Type B pancreatic cell (in vitro differentiated cells): ENCODE measurements around the gene MAVS. TPM values are rescaled to one million over a fixed set of nuclear protein-coding genes. Genes with fewer than 3 reads are reported as not detected.

Experiments
- DNase-seq: peaks from one replicate; pipeline ENCODE4 v3.0.0; 2021; ENCODE audit warnings: mixed read lengths; ENCODE audit not compliant: unreplicated experiment; ENCODE audit errors: extremely low spot score
- H3K27ac Mint-ChIP-seq: 2 replicates; pipeline ENCODE4 v1.8.0; 2021; ENCODE audit warnings: mild to moderate bottlenecking, mixed read lengths
- H3K27me3 Mint-ChIP-seq: 2 replicates; pipeline ENCODE4 v1.8.0; 2021; ENCODE audit warnings: mixed read lengths
- H3K36me3 Mint-ChIP-seq: 2 replicates; pipeline ENCODE4 v1.8.0; 2021; ENCODE audit warnings: mixed read lengths
- H3K4me1 Mint-ChIP-seq: one replicate; pipeline ENCODE4 v1.8.0; 2021; ENCODE audit warnings: mixed read lengths; ENCODE audit not compliant: unreplicated experiment
- H3K4me3 Mint-ChIP-seq: 2 replicates; pipeline ENCODE4 v1.8.0; 2021; ENCODE audit warnings: mild to moderate bottlenecking, mixed read lengths
- H3K9me3 Mint-ChIP-seq: 2 replicates; pipeline ENCODE4 v1.8.0; 2021; ENCODE audit warnings: mixed read lengths
- microRNA-seq: library from miRNA; unstranded; fragments of <30 nt; microRNA quantifications from one replicate; pipeline ENCODE4, GENCODE V29; 2020
- total RNA-seq: library from RNA; stranded (reverse); gene quantifications from 2 replicates; pipeline ENCODE4 v1.2.1, GENCODE V29; 2021; ENCODE audit warnings: low replicate concordance
- TF ChIP-seq, protein P1 (sequence below): fragments of 200-600 bp; sonication (generic); conservative IDR thresholded peaks from 2 replicates; pipeline ENCODE4 v1.5.0; 2021; ENCODE audit warnings: antibody characterized with exemption, mild to moderate bottlenecking

The MAVS gene
- total RNA-seq, 1 donor from 2014 or later, result 44.5 TPM

DNA sequence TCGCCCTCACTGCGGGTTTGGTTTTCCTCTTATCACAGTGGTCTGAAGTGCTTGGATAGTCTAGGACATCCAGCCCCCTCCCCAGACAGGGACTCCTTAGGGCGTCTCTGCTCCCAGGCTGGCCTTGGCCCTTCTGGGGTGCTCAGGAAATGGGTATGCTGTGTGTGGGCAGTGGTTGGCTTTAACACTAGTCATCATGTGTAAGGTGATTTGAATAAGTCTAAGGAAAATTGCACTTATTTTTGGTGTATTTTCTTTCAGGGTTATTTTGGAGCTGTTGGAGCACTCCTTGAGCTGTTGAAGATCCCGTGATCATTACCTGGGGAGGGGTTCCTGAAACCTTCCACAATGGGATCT is 76.3 kb downstream of the MAVS start:
- Mint-ChIP-seq H3K4me1 (peaks cover 13% of the 10 kb centered on the region), H3K36me3 (peaks cover 17% of the 10 kb centered on the region), H3K27ac (peak overlapping the region; percentile 84), H3K9me3 (no peaks in the 10 kb centered on the region), H3K27me3 (no peaks in the 10 kb centered on the region), H3K4me3 (no peak overlapping the region)
- no peak for DNase-seq
- TF ChIP-seq, protein P1, sequence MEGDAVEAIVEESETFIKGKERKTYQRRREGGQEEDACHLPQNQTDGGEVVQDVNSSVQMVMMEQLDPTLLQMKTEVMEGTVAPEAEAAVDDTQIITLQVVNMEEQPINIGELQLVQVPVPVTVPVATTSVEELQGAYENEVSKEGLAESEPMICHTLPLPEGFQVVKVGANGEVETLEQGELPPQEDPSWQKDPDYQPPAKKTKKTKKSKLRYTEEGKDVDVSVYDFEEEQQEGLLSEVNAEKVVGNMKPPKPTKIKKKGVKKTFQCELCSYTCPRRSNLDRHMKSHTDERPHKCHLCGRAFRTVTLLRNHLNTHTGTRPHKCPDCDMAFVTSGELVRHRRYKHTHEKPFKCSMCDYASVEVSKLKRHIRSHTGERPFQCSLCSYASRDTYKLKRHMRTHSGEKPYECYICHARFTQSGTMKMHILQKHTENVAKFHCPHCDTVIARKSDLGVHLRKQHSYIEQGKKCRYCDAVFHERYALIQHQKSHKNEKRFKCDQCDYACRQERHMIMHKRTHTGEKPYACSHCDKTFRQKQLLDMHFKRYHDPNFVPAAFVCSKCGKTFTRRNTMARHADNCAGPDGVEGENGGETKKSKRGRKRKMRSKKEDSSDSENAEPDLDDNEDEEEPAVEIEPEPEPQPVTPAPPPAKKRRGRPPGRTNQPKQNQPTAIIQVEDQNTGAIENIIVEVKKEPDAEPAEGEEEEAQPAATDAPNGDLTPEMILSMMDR, result no peak

DNA sequence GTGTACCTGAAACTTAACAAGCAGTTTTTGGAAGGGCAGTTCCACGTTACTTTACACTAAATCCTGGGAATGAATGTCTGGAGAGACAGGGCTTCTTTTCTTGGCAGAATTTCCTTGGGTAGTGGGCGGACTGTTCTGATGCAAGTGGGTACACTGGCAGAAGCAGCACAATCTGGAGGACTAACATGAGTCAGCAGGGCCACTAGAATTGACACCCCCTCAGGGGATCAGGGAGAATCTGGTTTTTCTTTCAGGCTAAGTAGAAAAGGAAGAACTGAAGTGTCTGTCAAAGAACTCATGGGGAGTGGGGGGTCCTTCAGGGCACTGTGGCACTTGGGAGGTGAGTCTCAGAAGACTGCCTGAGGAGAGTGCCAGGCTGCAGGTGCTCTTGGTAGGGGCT is 77.2 kb downstream of the MAVS start:
- no peaks in the 10 kb centered on the region for H3K27me3 Mint-ChIP-seq
- no peak overlapping the region for H3K4me3 Mint-ChIP-seq
- TF ChIP-seq, protein P1, result no peak
- peaks cover 16% of the 10 kb centered on the region for H3K36me3 Mint-ChIP-seq
- peaks cover 17% of the 10 kb centered on the region for H3K4me1 Mint-ChIP-seq
- H3K27ac Mint-ChIP-seq, result peak overlapping the region; percentile 84
- no peaks in the 10 kb centered on the region for H3K9me3 Mint-ChIP-seq
- no peak for DNase-seq

DNA sequence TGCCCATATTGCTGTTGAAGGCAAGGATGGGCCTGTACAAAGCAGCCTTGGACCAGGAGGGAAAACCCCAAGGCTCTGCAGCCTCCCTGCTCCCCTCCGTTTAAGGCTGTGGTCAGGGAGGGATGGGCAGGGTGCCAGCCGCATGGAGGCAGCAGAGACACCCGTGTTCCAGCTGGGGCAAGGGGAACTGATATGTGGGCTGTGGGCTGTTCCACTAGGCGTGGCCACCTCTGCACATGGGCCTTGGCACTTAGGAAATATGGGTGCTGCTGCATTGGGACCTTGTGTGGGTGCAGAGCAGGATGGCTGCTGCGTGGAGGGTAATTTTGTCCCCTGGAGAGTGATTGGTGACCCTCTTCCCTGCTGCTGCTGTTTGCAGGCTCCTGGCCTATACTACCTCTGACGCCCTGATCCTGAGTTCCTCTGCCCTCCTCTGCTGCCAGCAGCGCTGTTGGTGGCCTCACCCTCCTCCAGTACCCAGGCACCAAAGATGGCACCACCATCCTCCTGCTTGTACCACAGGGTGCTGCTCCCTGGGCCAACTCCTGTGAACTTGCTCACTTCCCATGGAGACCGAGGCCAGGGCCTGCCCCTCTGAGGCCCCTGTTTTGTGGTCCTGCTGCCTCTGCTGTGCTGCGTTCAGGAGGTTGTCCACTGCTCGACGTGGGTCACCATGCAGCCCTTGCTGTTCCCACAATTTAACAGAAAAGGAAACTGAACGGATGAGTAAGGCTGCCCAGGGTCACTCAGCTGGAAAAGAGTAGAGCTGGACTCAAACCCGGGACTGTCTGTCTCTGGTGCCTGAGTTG is 77.9 kb downstream of the MAVS start:
- H3K9me3 Mint-ChIP-seq, result no peaks in the 10 kb centered on the region
- H3K4me1 Mint-ChIP-seq, result peaks cover 17% of the 10 kb centered on the region
- H3K27me3 Mint-ChIP-seq, result no peaks in the 10 kb centered on the region
- peak overlapping the region; percentile 29 for H3K27ac Mint-ChIP-seq
- no peak for DNase-seq
- TF ChIP-seq, protein P1, result no peak
- H3K4me3 Mint-ChIP-seq, result no peak overlapping the region
- H3K36me3 Mint-ChIP-seq, result peaks cover 11% of the 10 kb centered on the region

DNA sequence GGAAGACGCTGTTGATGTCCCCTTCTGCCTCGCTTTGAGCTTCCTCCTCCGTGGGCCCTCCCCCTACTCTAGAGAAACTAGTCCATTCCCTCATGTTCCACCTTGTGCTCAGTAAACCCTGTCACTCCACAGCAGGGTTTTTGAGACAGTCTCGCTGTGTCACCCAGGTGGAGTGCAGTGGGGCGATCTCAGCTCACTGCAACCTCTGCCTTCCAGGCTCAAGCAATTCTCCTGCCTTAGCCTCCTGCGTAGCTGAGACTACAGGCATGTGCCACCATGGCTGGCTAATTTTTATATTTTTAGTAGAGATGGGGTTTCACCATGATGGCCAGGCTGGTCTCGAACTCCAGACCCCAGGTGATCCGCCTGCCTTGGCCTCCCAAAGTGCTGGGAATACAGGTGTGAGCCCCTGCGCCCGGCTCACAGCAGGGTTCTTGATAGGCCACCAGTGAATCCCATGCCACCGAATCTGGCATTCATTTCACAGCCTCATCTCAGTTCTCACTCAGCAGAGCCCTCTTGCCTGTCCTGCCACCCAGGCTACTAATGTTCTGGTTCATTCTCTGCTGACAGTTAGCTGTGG is 78.6 kb downstream of the MAVS start:
- H3K27ac Mint-ChIP-seq, result peak overlapping the region; percentile 29
- H3K9me3 Mint-ChIP-seq, result no peaks in the 10 kb centered on the region
- TF ChIP-seq, protein P1, result no peak
- peaks cover 10% of the 10 kb centered on the region for H3K36me3 Mint-ChIP-seq
- peaks cover 22% of the 10 kb centered on the region for H3K4me1 Mint-ChIP-seq
- H3K27me3 Mint-ChIP-seq, result no peaks in the 10 kb centered on the region
- DNase-seq, result no peak
- H3K4me3 Mint-ChIP-seq, result no peak overlapping the region

Small RNA genes lying within 50 kb of the gene (microRNA-seq; reads per million reads assigned to microRNA genes)
- gene MIR103A2, result not detected
- gene MIR103B2, result not detected

Other genes starting within 250 kb of the MAVS start
- gene GFRA4, start 183.4 kb upstream of the MAVS start, total RNA-seq, result not detected in 2 replicates
- 0.29 and 8.2 TPM in 2 replicates for gene ADAM33, start 164.8 kb upstream of the MAVS start, total RNA-seq
- not detected in 2 replicates for gene SIGLEC1, start 134.2 kb upstream of the MAVS start, total RNA-seq
- 0.10 and 5.2 TPM in 2 replicates for gene HSPA12B, start 114.1 kb upstream of the MAVS start, total RNA-seq
- 21.7 and 49.4 TPM in 2 replicates for gene ADISSP, start 79.1 kb upstream of the MAVS start, total RNA-seq
- gene SPEF1, start 65.4 kb upstream of the MAVS start, total RNA-seq, result 0.55 and 3.0 TPM in 2 replicates
- 63.2 and 68.7 TPM in 2 replicates for gene CENPB, start 60.1 kb upstream of the MAVS start, total RNA-seq
- 34.8 and 51.1 TPM in 2 replicates for gene CDC25B, start 50.5 kb upstream of the MAVS start, total RNA-seq
- gene AP5S1, start 26.3 kb upstream of the MAVS start, total RNA-seq, result 10.4 and 11.1 TPM in 2 replicates
- gene PANK2, start 42.6 kb downstream of the MAVS start, total RNA-seq, result 38.9 and 55.3 TPM in 2 replicates
- 17.2 and 23.6 TPM in 2 replicates for gene RNF24, start 168.7 kb downstream of the MAVS start, total RNA-seq